ENCODE results near the gene ING5.

ING5 gene

GRCh38 chr2:241764275-241765241 is 62.7 kb downstream of the ING5 start (continued):
- TF ChIP-seq PATZ1 (CRISPR knock-in tag; IDR thresholded peaks at IDR 0.05; ENCODE audit: borderline replicate concordance) (no peak), SNAI2 (CRISPR knock-in tag; IDR thresholded peaks at IDR 0.05) (no peak), ESRRG (CRISPR knock-in tag; IDR thresholded peaks at IDR 0.05) (no peak), ARNTL (CRISPR knock-in tag; IDR thresholded peaks at IDR 0.05; ENCODE audit: borderline replicate concordance, low read depth) (no peak), CSDC2 (CRISPR knock-in tag; IDR thresholded peaks at IDR 0.05) (no peak), GLIS3 (CRISPR knock-in tag; IDR thresholded peaks at IDR 0.05) (no peak), OSR1 (CRISPR knock-in tag; IDR thresholded peaks at IDR 0.05) (no peak)

- no peak for TF ChIP-seq ZNF70 (CRISPR knock-in tag; IDR thresholded peaks at IDR 0.05)
- no peak for TF ChIP-seq PATZ1 (CRISPR knock-in tag; IDR thresholded peaks at IDR 0.05; ENCODE audit: borderline replicate concordance)
- no peak for TF ChIP-seq ZC3H10 (CRISPR knock-in tag; IDR thresholded peaks at IDR 0.05)
- TF ChIP-seq ZFP30 (CRISPR knock-in tag; IDR thresholded peaks at IDR 0.05), result no peak
- no peak for TF ChIP-seq GLIS3 (CRISPR knock-in tag; IDR thresholded peaks at IDR 0.05)
- TF ChIP-seq ESRRG (CRISPR knock-in tag; IDR thresholded peaks at IDR 0.05), result no peak
- no peak for TF ChIP-seq TSHZ2 (CRISPR knock-in tag; IDR thresholded peaks at IDR 0.05)
- TF ChIP-seq ZNF565 (CRISPR knock-in tag; conservative IDR thresholded peaks at IDR 0.05; ENCODE audit: low read depth), result no peak
- TF ChIP-seq ARNTL (CRISPR knock-in tag; IDR thresholded peaks at IDR 0.05; ENCODE audit: borderline replicate concordance, low read depth), result no peak
- ATAC-seq, result no peak; the same call in 2 of the 3 replicates
Observed at GRCh38 chr2:241767464-241768250, 65.8 kb downstream of the ING5 start.

GRCh38 chr2:241768251-241768711 is 66.4 kb downstream of the ING5 start:
- no peak for ATAC-seq
- no peak for TF ChIP-seq ZNF565 (CRISPR knock-in tag; conservative IDR thresholded peaks at IDR 0.05; ENCODE audit: low read depth)
- no peak for TF ChIP-seq ZNF8 (CRISPR knock-in tag; IDR thresholded peaks at IDR 0.05)
- no peak for TF ChIP-seq POU6F1 (CRISPR knock-in tag; IDR thresholded peaks at IDR 0.05; ENCODE audit: borderline replicate concordance, low read depth)
- no peak for TF ChIP-seq ESRRG (CRISPR knock-in tag; IDR thresholded peaks at IDR 0.05)
- no peak for TF ChIP-seq CSDC2 (CRISPR knock-in tag; IDR thresholded peaks at IDR 0.05)
- no peak for TF ChIP-seq ZNF70 (CRISPR knock-in tag; IDR thresholded peaks at IDR 0.05)
- TF ChIP-seq ZFP30 (CRISPR knock-in tag; IDR thresholded peaks at IDR 0.05), result no peak
- TF ChIP-seq CSRNP3 (CRISPR knock-in tag; IDR thresholded peaks at IDR 0.05), result no peak
- no peak for TF ChIP-seq CREB5 (CRISPR knock-in tag; IDR thresholded peaks at IDR 0.05; ENCODE audit: low read depth)
- no peak for TF ChIP-seq ARNTL (CRISPR knock-in tag; IDR thresholded peaks at IDR 0.05; ENCODE audit: borderline replicate concordance, low read depth)
- no peak for TF ChIP-seq SNAI2 (CRISPR knock-in tag; IDR thresholded peaks at IDR 0.05)
- TF ChIP-seq TCF4 (CRISPR knock-in tag; IDR thresholded peaks at IDR 0.05; ENCODE audit: borderline replicate concordance), result no peak
- no peak for TF ChIP-seq BACH2 (CRISPR knock-in tag; IDR thresholded peaks at IDR 0.05; ENCODE audit: borderline replicate concordance)
- no peak for TF ChIP-seq GLIS3 (CRISPR knock-in tag; IDR thresholded peaks at IDR 0.05)
- no peak for TF ChIP-seq RARB (CRISPR knock-in tag; IDR thresholded peaks at IDR 0.05)
- TF ChIP-seq OSR1 (CRISPR knock-in tag; IDR thresholded peaks at IDR 0.05), result no peak
- no peak for TF ChIP-seq TOX (CRISPR knock-in tag; IDR thresholded peaks at IDR 0.05; ENCODE audit: borderline replicate concordance)
- no peak for TF ChIP-seq ZC3H10 (CRISPR knock-in tag; IDR thresholded peaks at IDR 0.05)

Measured in SK-N-SH treated with all-trans-retinoic acid at 6 μM for 48 hours (cell line).